ENCODE data around the gene BAIAP3.
"Not testable (repeated sequence)": the region's sequence is repeated elsewhere in the genome, so short reads cannot be mapped to it uniquely, and the experiment has no call there.

BAIAP3 gene, protein sequence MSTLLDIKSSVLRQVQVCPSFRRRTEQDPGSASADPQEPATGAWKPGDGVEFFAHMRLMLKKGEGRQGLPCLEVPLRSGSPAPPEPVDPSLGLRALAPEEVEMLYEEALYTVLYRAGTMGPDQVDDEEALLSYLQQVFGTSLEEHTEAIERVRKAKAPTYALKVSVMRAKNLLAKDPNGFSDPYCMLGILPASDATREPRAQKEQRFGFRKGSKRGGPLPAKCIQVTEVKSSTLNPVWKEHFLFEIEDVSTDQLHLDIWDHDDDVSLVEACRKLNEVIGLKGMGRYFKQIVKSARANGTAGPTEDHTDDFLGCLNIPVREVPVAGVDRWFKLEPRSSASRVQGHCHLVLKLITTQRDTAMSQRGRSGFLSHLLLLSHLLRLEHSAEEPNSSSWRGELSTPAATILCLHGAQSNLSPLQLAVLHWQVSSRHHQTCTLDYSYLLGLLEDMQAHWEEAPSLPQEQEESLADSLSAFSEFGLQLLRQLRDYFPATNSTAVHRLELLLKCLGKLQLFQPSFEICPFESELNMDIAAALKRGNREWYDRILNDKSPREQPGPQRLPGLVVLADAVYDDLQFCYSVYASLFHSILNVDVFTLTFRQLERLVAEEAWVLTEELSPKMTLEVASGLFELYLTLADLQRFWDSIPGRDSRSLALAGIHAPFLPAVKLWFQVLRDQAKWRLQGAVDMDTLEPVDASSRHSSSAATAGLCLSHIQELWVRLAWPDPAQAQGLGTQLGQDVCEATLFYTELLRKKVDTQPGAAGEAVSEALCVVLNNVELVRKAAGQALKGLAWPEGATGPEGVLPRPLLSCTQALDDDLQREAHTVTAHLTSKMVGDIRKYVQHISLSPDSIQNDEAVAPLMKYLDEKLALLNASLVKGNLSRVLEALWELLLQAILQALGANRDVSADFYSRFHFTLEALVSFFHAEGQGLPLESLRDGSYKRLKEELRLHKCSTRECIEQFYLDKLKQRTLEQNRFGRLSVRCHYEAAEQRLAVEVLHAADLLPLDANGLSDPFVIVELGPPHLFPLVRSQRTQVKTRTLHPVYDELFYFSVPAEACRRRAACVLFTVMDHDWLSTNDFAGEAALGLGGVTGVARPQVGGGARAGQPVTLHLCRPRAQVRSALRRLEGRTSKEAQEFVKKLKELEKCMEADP

DNA sequence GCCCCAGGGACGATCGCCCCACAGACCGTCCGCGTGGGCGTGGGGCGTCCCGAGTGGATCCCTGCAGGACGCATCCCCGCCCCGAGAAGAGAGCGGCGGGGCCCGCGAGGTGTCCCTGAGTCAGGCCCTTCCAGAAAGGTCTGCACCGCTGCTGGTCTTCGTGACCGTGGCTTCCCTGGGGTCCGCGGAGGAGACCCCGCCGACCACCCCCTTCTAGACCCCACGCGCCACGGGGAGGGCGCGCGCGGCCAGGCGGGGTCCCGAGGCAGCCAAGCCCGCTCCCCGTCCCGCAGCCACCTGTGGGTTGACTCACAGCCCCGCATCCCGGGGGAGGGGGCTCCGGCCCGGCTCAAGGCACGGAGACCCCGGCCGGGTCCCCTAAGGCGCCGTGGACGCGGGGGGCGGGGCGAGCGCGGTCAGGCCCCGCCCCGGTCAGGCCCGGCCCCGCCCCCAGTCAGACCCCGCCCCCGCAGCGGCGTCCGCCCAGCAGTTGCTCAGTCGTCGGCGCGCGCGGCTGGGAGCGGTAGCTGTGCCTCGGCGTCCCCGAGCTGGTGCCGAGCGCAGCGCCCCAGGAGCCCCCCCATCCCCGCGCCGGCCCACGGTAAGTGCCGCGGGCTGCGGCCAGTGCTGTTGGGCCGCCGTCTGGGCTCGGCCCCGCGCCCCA is at the start of gene BAIAP3:
TSS of gene BAIAP3 (plus strand) at position 497 of the 664 bp plus-strand sequence. CDS start 4,905 bp downstream, outside the sequence.
- peak; percentile 51 for DNase-seq

DNA sequence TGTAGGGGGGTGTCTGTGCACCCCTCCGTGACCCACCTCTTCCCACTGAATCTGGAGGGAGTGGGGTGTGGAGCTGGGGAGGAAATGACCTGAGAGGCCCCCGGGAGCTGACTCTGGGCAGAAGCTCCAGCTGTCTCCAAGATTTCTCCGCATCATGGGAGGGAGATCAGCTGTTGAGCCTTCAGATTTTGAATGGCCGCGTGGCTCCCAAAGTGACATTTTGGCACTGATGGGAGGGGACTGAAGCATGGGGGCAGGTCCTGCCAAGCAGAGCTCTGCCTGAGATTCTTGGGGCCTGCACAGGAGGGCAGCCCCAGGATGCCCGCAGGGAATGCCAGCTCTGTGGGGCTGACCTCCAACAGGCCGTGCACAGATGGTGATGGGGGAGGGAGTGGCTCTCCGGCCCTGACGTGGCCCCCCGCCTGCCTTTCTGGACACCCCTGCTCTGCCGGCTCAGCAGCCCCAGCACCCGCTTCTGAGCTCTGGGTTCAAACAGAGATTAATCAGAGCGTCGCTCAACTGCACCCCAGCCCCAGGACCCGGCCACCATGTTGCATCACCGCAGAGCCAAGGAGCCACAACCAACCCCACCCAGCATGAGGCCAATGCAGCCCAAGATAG is 49.3 kb upstream of the BAIAP3 start:
- no peak for DNase-seq

DNA sequence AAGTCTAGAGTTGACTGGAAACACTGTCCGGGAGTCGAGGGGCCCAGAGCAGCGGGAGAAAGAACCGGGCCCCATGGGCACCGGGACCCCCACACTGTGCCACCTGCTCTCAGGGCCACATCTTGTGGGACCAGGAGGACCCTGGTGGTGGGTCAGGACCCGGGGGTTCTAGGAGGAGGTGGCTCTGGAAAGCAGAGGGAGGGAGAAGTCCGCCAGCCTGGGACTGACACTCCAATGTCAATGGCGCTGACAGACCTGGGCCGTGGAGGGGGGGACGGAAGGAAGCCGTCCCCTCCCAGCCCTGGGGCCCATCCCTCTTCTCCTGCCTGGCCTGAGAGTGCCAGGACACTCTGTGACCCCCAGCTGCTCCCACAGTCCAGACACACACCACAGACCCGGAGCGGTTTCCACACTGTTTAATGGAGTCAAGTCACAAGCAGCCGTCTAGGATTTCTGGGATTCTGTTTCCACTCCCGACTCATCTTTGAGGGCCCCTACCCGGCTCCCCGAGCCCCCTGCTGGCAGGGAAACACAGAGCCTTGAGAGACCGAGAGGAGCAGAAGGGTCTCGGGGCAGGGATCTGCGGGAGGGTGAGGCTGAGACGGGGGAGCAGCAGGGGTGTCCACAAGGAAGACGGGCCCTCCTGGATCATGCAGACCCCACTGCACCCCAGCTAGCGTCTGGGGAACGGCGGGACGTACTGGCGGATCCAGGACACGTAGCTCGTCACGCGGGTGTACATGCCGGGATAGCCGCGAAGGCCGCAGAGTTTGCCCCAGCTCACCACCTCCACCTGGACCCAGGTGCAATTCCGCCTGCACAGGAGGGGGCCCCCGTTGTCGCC is 47.6 kb upstream of the BAIAP3 start:
- no peak for DNase-seq

DNA sequence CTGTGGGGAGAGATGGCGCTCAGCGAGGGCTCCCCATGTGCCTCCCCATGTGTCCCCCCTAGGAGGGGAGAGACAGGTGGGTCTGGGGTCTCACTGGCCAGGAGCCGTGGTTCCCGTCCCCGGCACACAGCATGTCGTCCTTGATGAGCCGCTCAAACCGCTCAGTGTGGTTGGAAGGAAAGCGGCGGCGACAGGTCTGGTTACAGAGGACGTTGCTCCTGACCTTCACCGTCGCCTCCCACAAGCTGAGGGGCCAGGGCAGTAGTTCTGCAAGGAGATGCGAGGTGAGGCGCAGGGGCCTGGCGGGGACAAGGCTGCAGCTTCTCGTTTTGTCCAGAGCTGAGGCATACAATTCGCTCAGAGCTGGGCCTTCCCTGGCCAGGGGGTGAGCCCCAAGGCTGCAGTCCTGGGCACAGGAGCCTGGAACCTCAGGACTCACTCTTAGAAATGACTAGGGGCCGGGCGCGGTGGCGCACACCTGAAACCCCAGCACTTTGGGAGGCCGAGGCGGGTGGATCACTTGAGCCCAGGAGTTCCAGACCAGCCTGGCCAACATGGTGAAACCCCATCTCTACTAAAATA is 46.8 kb upstream of the BAIAP3 start:
- DNase-seq: no peak

DNA sequence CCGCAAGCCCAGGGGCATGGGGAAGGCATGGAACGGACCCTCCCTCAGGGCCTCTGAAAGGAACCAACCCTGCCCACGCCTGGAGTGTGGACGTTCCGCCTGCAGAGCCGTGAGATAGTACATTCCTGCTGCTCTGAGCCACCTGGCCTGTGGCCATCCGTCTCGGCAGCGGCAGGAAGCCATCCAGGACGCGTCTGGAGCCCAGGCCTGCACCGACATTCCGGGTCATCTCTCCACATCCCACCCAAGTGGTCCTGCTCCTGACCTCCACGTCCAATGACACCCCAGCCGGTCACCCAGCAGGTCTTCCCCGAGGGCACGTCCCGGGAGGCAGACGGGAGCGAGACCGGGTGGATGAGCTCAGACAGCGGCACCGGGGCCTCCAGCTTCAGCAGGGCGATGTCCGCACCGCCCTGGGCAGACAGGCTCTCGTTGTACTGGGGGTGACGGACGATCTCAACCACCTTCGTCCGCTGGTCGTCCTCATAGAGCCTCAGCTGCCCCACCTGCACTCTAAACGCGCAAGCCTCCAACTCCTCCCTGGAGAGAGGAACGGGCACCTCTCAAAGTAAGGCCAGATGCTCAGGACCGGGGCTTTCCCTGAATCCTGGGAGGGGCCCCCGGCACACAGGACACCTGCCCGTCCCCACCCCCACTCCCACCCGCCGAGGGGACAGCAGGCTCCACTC is 45.3 kb upstream of the BAIAP3 start:
- DNase-seq: no peak

DNA sequence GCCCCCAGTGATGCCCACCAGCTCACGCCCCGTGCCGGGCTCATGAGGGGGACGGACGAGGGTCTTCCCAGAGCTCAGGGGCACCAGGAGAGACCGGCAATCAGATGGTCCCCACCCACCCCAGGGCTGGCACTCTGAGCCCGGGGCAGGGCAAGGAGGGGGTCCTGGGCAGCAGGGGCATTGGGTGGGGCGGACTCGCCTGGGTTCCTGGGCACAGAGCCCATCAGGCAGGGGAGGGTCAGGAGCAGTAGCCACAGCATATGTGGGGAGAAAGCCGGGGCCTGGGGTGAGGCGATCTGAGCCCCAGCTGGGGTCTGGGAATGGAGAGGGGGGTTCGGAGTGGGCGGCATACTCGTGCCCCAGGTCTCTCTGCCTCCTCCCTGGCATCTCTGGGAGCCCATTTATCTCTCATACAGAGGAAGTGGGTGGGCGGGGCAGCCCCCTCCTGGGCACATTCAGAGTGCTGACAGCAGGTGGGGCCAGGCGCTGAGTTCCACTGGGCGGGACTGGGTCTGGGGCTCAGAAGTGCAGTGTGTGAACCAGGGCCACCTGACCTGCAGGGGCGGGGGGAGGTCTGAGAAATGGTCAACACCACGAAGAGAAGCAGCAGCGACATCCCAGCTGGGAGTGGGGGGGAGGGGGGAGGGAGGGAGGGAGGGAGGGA is 44.5 kb upstream of the BAIAP3 start:
- no peak for DNase-seq

DNA sequence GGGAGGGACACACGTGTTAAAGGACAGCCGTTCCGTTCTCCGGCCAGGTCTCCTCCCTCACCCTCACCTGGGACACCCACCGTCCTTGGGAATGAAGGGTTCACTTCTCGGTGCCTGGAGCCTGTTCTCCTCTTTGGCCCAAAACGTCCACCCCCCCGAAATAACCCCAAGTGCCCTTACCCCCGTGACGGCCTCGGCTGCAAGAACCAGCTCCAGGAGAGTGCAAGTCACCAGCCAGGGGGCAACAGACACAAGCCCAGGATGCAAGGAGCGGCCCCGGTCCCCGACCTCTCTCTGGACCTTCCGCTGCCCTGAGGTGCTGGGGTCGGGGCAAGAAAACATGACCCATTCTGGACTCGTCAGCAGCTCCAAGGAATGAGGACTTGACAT is 44.0 kb upstream of the BAIAP3 start:
- DNase-seq: no peak

DNA sequence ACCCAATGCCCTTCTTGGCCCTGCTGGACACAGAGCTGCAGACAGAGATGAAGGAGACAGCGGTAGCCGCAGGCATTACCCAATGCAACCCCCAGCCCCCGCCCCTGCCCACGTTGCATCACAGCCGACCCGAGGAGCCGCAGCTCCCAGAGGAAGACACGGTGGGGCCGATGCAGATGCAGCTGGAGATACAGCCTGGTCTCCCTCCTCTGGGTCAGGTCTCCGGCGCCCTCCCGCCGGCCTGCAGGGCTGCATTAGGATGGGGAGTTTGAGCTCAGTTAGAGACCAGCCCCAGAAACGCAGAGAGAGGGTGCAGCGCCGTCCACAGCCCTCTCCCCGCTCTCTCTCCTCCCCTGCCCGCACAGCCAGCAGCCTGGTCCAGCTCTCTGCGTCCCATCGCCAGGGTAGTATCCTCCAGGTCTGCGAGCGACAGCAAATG is 43.4 kb upstream of the BAIAP3 start:
- no peak for DNase-seq

DNA sequence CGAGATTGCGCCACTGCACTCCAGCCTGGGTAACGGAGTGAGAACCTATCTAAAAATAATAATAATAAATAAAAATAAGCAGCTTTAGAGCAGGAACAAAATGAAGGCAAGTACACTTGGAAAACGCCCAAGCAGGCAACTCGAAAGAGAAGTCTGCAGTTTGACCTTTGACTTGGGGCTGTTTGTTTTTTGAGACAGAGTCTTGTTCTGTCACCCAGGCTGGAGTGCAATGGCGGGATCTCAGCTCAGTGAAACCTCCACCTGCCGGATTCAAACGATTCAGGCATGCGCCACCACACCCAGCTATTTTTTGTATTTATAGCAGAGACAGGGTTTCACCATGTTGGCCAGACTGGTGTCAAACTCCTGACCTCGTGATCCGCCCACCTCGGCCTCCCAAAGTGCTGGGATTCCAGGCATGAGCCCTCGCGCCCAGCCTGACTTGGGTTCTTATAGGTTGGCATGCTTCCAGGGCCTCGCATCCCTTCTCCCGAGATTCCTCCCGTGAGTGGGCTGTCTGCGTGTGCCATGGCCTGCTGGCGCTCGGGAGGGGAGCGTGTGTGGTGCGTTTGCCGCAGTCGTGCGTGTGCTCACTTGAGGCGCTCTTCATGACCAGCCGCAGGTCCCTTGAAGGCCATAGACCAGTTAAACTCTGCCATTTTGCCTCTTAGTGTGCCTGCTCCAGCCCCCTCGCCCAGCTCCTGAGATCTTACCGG is 42.4 kb upstream of the BAIAP3 start:
- no peak for DNase-seq

DNA sequence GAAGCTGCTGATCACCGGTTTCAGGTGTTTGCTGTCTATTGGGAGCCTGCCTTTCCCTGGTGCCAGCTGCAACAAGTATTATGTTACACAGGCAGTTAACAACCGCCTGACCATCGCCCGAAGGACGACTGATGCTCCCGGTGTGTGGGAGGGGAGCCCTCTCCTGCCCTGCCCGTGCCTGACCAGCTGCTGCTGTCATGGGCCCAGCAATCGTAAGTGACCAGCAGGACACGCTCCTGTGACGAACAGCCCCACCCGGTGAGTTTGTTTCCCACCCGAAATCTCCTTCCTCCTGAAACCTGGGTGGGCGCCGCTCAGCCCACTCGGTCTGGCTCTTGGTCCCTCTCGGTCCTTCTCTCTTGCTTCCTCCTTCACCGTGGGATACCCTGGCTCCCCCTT is 41.9 kb upstream of the BAIAP3 start:
- no peak for DNase-seq

DNA sequence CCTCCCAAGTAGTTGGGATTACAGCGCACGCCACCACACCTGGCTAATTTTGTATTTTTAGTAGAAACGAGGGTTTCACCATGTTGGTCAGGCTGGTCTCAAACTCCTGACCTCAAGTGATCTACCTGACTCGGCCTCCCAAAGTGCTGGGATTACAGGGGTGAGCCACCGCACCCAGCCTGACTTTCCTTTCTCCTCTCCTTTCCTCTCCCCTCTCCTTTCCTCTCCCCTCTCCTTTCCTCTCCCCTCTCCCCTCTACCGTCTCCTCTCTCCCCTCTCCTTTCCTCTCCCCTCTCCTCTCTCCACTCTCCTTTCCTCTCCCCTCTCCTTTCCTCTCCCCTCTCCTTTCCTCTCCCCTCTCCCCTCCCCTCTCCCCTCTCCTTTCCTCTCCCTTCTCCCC is 41.2 kb upstream of the BAIAP3 start:
- DNase-seq: not testable (repeated sequence)

DNA sequence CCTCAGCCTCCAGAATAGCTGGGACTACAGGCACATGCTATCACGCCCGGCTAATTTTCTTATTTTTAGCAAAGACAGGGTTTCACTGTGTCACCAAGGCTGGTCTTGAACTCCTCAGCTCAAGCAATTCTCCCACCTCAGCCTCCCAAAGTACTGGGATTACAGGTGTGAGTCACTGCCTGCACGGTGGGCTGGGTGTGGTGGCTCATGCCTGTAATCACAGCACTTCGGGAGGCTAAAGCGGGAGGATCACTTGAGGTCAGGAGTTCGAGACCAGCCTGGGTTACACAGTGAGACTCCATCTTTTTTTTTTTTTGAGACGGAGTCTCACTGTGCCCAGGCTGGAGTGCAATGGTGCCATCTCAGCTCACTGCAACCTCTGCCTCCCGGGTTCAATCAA is 40.6 kb upstream of the BAIAP3 start:
- DNase-seq: not testable (repeated sequence)

DNA sequence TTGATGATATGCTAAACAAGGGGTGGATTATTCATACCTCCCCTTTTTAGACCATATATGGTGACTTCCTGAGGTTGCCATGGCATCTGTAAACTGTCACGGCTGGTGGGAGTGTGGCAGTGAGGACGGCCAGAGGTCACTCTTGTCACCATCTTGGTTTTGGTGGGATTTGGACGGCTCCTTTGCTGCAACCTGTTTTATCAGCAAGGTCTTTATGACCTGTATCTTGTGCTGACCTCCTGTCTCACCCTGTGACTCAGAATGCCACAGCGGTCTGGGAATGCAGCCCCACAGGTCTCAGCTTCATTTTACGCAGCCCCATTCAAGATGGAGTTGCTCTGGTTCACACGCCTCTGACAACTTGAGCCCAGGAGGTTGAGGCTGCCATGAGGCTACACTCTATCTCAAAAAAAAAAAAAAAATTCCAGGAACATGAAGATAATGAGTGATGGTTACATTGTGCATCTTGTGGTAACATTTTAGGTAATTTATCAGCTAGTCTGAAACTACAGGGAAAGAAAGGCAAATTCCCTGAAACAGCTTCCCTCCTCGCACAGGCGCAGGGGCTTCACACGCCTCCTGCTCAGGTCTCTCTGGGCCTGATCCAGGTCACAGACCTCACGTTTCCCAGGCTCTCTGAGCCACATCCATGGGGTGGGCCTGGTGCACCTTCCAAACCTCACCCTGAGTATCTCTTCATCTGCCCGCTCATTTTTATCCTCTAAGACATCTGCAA is 39.4 kb upstream of the BAIAP3 start:
- no peak for DNase-seq

DNA sequence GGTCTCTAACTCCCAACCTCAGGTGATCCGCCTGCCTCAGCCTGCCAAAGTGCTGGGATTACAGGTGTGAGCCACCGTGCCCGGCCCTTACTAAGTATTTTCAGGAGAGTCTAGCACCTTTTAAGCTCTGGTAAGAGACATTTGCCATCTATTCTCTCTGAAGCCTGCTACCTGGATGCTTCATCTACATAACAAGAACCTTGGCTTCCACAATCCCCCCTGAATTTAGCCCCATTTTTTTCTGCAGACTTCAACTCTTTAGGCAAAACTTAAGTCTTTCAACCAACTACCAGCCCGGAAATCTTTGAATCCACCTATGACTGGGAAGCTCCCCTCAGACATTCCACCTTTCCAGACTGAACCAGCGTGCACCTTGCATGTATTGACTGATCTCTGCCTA is 38.0 kb upstream of the BAIAP3 start:
- no peak for DNase-seq

DNA sequence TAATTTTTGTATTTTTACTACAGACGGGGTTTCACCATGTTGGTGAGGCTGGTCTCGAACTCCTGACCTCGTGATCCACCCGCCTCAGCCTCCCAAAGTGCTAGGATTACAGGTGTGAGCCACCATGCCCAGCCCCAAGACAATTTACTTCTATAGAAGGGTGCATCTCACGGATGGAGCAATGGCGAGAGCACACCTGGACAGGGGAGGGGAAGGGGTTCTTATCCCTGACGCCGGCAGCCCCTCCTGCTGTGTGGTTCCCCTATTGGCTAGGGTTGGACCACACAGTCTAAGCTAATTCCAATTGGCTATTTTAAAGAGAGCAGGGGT is 36.8 kb upstream of the BAIAP3 start:
- DNase-seq: not testable (repeated sequence)

DNA sequence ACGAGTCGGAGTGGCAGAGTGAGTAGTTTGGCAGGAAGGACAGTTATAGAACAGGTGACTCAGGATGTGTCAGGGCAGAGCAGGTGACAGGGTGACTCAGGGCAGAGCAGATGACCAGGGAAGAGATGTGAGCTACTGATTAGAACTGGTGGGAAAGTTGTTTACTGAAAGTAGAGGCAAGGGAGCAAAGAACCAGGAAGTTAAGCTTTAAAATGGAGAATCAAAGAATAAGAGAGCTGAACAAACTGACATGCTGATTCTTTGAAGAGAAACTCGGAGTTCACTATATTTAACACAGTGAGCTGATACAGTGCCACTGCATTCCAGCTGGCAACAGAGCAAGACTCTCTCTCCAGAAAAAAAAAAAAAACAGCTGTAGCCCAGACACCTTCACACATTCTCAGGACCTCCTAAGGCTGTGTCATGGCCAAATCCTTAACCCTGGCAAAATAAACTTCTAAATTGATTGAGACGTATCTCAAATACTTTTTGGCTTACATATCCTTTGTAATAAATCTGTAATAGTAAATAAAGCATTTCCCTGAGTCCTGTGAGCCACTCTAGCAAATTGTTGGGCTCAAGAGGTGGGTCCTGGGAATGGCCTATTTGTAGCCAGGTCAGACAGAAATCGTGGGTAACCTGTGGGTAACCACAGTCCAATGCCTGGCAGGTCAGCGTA is 36.3 kb upstream of the BAIAP3 start:
- DNase-seq: peak; percentile 57

DNA sequence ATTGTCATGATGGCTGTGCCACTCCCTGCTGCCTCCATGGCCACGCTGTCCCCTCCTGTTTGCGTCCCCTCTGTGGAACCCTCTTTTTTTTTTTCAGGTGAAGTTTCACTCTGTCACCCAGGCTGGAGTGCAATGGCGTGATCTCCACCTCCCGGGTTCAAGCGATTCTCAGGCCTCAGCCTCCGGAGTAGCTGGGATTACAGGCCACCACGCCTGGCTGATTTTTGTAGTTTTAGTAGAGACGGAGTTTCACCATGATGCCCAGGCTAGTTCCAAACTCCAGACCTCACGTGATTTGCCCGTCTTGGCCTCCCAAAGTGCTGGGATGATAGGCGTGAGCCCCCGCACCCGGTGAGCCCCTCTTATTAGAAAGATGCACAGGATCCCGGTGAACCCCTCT is 35.0 kb upstream of the BAIAP3 start:
- DNase-seq: no peak

All from stimulated activated CD4-positive, alpha-beta T cell treated with anti-CD3 and anti-CD28 coated beads, Interleukin-1b, Interleukin-23, amount 100 ng/mL, for 48 hours (primary cell).